Psoas muscle (tissue), 8 donors: ENCODE measurements around the gene GLI3. TPM values are rescaled to one million over a fixed set of nuclear protein-coding genes. Genes with fewer than 3 reads are reported as not detected.

Experiments
- ATAC-seq, 4 donors: fragments of 200-7000 bp; cut with Tn5 transposase; one replicate each; pipeline ENCODE4 v1.9.1; 2020; ENCODE audit warnings: moderate library complexity in 3 of 4, mild to moderate bottlenecking in 2 of 4
- DNase-seq, 2 donors: peaks; one replicate each; pipeline ENCODE4 v3.0.0-alpha.2; 2020
- H3K27ac ChIP-seq: fragments of 200-600 bp; one replicate; pipeline ENCODE4 v1.8.0; 2022
- H3K27me3 ChIP-seq, 3 donors: fragments of 200-600 bp in 1 of 3; one replicate each; pipeline versions ENCODE4 v1.6.1 to v1.8.0; 2013 to 2022; ENCODE audit warnings: low read length in 2 of 3, mild to moderate bottlenecking in 2 of 3, moderate library complexity in 1 of 3; ENCODE audit not compliant: insufficient read depth in 3 of 3
- H3K36me3 ChIP-seq, 2 donors: fragments of 200-600 bp in 1 of 2; one replicate each; pipeline versions ENCODE4 v1.6.1 to v1.8.0; 2013 to 2022; ENCODE audit warnings: low read depth in 1 of 2, mild to moderate bottlenecking in 1 of 2, moderate library complexity in 1 of 2; ENCODE audit not compliant: insufficient read depth in 1 of 2
- H3K4me1 ChIP-seq: fragments of 200-600 bp; one replicate; pipeline ENCODE4 v1.8.0; 2022
- H3K4me3 ChIP-seq: fragments of 200-600 bp; one replicate; pipeline ENCODE4 v1.8.0; 2022; ENCODE audit warnings: mild to moderate bottlenecking
- H3K9me3 ChIP-seq: fragments of 200-600 bp; one replicate; pipeline ENCODE4 v1.8.0; 2022
- CTCF ChIP-seq: fragments of 200-600 bp; IDR thresholded peaks from one replicate; pipeline ENCODE4 v1.8.0; 2022; ENCODE audit warnings: antibody characterized with exemption
- WGBS, 3 donors: extraction: QIAGEN DNeasy Blood & Tissue Kit; methylation state at CpG; one replicate each; pipeline versions ENCODE4 v1.1.6 to v1.1.7; 2013; 5-methylcytosine and 5-hydroxymethylcytosine counted together
- intact Hi-C, 2 donors: fragments of 100-400 bp; cut with DNase I; formaldehyde crosslinking; loops; one replicate each; pipeline versions ENCODE4 v1.11.0 to v1.14.2; 2022
- polyA plus RNA-seq, 3 donors: library from polyadenylated mRNA; stranded (reverse); fragments of 200-250 nt; gene quantifications; one replicate each; pipeline ENCODE4 v1.2.3, GENCODE V29; 2013
- total RNA-seq, 4 donors: library from RNA; stranded (reverse); fragmentation: NEBNext Ultra II Directional in 2 of 4; extraction: Animal tissue kit (Norgen Biotek cat#: 25700) in 2 of 4; gene quantifications; one replicate each; pipeline versions ENCODE4 v1.2.1 to v1.2.4, GENCODE V29; 2021 to 2023
- donor health status: healthy with polysubstance abuse.
- donor health status: DM: no; HTN: no; CAD: no; lungs with moderate emphysema.
- donor health status: Bipolar disorder and iron deficiency.
- donor health status: healthy.
- donor health status: DM: yes; HTN: yes; CAD: no.
- donor health status: DM: no; HTN: no; CAD: no.
- donor health status: DM: no; HTN: no; CAD: no.
- donor health status: DM: yes; HTN: yes; CAD: no.

GLI3 gene
- total and polyA plus RNA-seq, 7 donors: 0.24 to 4.9 (median 3.2) TPM

- no peaks in the 10 kb centered on the region for H3K4me1 ChIP-seq
- peaks cover 0 to 2% (median 0%) of the 10 kb centered on the region in 3 donors for H3K27me3 ChIP-seq
- no peak for TF ChIP-seq CTCF
- H3K9me3 ChIP-seq: no peaks in the 10 kb centered on the region
- DNase-seq (no peak), ATAC-seq (no peak)
- H3K27ac ChIP-seq: no peak overlapping the region
- H3K36me3 ChIP-seq: no peaks in the 10 kb centered on the region
- WGBS, 3 donors: 70 to 90% (median 75%) methylated on average over 2 of the region's 2 CpGs
- no peak overlapping the region for H3K4me3 ChIP-seq
- intact Hi-C loops: no loop called here
These were observed 241.3 kb downstream of the GLI3 start for GRCh38 chr7:41995632-41996271.

- ATAC-seq (no peak), DNase-seq (no peak)
- H3K9me3 ChIP-seq: no peaks in the 10 kb centered on the region
- no peak overlapping the region for H3K4me3 ChIP-seq
- TF ChIP-seq CTCF: no peak
- intact Hi-C loops: no loop called here
- H3K36me3 ChIP-seq: no peaks in the 10 kb centered on the region
- WGBS, 3 donors: 67 to 83% (median 74%) methylated on average over 4 of the region's 4 CpGs
- H3K27me3 ChIP-seq: peaks cover 0 to 2% (median 0%) of the 10 kb centered on the region in 3 donors
- H3K27ac ChIP-seq: no peak overlapping the region
- H3K4me1 ChIP-seq: no peaks in the 10 kb centered on the region
These were observed 242.3 kb downstream of the GLI3 start for GRCh38 chr7:41994746-41995110.

GRCh38 chr7:41994036-41994745 is 242.8 kb downstream of the GLI3 start:
- H3K36me3 ChIP-seq: no peaks in the 10 kb centered on the region
- DNase-seq: no peak
- intact Hi-C loops: no loop called here
- no peak overlapping the region for H3K27ac ChIP-seq
- H3K4me3 ChIP-seq: no peak overlapping the region
- WGBS, 3 donors: 71 to 87% (median 73%) methylated on average over 3 of the region's 3 CpGs
- no peaks in the 10 kb centered on the region for H3K4me1 ChIP-seq
- no peak for ATAC-seq
- H3K9me3 ChIP-seq: no peaks in the 10 kb centered on the region
- H3K27me3 ChIP-seq: peaks cover 0 to 2% (median 0%) of the 10 kb centered on the region in 3 donors
- no peak for TF ChIP-seq CTCF

- no peaks in the 10 kb centered on the region for H3K36me3 ChIP-seq
- no peak overlapping the region for H3K27ac ChIP-seq
- H3K4me1 ChIP-seq: no peaks in the 10 kb centered on the region
- DNase-seq: no peak
- WGBS, 3 donors: 75 to 84% (median 79%) methylated on average over 13 of the region's 13 CpGs
- intact Hi-C loops: no loop called here
- no peak for TF ChIP-seq CTCF
- H3K9me3 ChIP-seq: no peaks in the 10 kb centered on the region
- H3K27me3 ChIP-seq: no peaks in the 10 kb centered on the region
- no peak overlapping the region for H3K4me3 ChIP-seq
- no peak for ATAC-seq
These were observed 243.8 kb downstream of the GLI3 start for GRCh38 chr7:41992881-41993867.
